ENCODE measurements around the gene KIAA0825.

The KIAA0825 gene

GRCh38 chr5:94309141-94309540, 309.3 kb downstream of the KIAA0825 start:
- no peak for DNase-seq

- DNase-seq, result no peak
Observed at GRCh38 chr5:94308442-94308841, 310.0 kb downstream of the KIAA0825 start.

DNA sequence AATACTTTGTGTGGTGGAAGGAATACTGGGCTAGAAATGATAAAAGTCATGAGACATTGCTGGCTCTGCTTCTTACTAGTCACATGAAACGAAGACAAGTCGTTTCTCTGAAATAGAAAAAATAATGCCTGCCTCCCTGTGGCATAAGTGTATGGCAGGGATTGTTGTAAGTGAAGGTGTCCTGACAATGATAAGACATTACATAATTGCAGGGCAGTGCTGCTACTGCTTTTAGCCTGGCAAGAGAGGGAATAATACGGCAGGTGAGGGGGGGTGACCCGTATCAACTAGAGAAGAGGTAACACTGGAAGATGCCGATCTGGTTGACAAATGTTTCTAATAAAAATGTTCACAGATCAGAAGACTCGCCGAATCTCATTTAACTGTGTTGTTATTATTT, 314.3 kb downstream of the KIAA0825 start:
- no peak for DNase-seq

GRCh38 chr5:94288937-94289336, 329.5 kb downstream of the KIAA0825 start:
- no peak for DNase-seq

- DNase-seq, result no peak
Observed at GRCh38 chr5:94285984-94286383, 332.4 kb downstream of the KIAA0825 start.

DNA sequence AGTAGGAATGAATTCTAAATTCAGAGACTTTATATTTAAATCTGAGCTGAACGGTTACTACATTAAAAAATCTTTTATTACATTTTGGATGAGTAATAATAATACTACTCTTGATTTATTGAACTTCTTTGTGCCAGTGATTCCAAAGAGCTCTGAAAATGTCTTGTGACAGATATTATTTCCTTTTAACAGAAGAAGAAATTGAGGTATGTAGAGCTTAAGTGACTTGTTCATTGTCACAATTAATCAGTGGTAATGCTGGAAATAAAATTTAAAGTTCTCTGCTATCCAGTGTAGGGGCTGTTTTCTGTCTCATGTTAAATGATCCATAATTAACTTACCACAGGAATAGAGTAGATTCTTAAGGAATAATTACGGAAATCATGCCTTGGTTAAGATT, 335.3 kb downstream of the KIAA0825 start:
- no peak for DNase-seq

DNA sequence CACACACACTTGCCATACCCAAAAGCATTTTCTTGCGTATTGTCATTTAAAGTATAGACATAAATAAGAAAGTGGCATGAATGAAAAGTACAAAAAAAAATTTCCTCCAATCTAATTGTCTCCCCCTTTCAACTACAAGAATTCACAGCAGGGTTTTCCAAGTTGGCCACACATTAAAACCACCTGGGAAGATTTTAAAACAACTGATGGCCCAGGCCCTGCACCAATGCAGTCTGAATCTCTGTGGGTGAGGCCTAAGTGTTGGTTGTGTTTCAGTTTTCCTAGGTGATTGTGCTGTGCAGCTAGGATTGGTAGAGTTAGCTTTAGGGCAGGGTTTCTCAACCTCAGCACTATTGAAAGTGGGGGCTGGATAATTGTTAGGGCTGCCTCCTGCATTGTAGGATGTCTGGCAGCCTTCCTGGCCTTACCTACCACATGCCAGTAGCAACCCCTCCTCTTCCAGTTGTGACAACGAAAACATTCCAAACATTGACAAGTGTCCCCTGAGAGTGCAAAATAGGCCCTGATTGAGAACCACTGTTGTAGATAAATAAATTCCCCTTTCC, 337.1 kb downstream of the KIAA0825 start:
- DNase-seq, result no peak

- DNase-seq, result no peak
Observed at GRCh38 chr5:94276751-94277150, 341.7 kb downstream of the KIAA0825 start.

DNA sequence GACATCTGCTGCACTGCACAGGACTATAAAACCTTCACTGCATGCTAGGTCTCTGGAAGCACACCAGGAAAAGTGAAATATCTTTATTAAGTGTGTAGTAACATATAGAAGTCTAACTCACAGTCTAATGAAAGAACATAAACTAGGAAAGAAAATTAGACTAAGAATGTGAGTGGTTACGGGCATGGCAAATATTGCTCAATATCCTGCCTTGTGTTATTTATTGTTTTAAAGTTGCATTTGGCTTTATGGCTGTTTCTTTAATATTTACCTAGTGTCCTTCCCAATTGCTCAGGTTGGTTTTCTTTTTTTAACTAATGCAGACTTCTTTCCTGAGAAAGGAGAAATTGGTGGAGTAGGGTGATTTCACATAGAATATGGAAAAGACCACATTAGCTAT, 342.4 kb downstream of the KIAA0825 start:
- no peak for DNase-seq

GRCh38 chr5:94274707-94275106, 343.7 kb downstream of the KIAA0825 start:
- no peak for DNase-seq

DNA sequence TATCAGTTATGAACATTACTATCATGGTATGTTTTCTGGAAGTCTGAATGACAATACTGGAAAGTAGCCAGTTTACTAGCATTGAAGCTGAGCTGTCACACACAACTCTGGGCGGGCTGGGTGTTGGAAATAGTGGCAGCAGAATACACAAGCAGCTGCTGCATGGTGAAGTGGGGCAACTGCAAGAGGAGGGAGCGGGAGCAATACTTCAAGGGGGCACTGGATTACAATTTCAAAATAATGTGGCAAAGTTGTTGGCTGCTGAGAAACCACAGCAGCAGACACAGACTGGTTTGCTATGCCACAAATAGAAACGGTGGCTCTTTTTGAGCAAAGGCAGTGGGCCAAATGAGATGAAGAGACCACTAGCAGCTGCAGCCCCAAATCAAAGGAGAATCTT, 350.2 kb downstream of the KIAA0825 start:
- no peak for DNase-seq

DNA sequence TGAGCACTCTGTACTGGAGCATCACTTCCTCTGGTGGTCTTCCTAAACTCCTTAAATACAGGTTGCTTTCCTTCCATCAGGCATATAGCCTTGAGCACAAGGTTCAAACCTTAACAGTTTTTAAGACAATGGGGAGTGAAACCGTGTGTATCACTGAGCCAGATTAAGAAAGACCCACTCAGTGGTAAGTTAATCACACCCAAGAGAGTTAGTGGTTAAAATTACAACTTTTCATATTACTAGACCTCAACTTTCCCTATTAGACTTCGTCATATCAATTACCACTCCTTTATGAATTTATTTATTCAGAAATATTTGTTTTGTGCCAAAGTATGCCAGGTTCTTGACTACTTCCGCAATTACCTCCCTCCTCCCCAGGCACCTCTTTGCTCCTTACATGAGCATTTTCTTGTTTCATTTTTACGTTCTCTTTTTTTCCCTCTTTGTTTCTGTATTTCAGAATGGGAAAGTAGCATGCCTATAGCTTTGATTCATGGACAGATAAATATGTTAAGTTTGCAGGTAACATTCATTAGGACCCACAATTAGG, 351.0 kb downstream of the KIAA0825 start:
- DNase-seq, result no peak

- DNase-seq, result no peak
Observed at GRCh38 chr5:94266170-94266569, 352.2 kb downstream of the KIAA0825 start.

DNA sequence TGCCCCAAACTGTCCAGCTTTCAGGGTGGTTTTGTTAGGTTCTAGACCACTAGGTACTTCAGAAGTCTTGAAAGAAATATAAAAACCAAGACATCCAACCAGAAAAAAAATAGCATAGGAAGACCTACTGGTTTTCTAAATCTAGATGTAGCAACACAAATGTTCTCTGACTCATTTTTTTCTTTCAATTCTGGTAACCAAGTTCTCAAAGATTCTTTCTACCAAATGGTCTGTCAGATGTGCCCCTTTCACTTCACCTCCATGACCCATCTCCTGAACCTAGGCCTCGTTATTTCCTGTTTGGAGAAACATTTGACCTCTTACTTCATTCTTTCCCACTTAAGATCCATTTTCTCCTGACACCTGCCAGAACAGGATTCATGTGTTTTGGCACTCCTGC, 355.3 kb downstream of the KIAA0825 start:
- no peak for DNase-seq

- no peak for DNase-seq
Observed at GRCh38 chr5:94260096-94260495, 358.3 kb downstream of the KIAA0825 start.

GRCh38 chr5:94254214-94254613, 364.2 kb downstream of the KIAA0825 start:
- no peak for DNase-seq

DNA sequence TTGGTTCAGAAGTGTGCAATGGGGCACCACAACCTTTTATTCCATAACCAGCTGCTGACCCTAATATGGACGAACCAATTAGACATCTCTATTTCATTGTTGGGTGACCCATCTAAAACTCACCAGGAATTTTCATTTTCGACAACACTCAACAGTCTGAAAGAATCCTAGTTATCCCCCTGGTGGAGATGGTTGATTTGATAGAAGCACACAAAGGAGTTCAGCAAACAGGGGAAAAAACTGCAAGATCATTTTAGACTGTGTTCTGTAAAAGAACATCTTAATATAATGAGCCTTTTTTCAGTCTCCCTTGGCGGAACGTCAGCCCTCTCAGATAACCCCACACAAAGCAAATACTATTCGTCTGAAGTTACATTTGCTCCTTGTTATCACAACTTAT, 367.4 kb downstream of the KIAA0825 start:
- no peak for DNase-seq

- DNase-seq, result no peak
Observed at GRCh38 chr5:94249430-94249829, 369.0 kb downstream of the KIAA0825 start.

- no peak for DNase-seq
Observed at GRCh38 chr5:94248175-94248875, 370.1 kb downstream of the KIAA0825 start.

DNA sequence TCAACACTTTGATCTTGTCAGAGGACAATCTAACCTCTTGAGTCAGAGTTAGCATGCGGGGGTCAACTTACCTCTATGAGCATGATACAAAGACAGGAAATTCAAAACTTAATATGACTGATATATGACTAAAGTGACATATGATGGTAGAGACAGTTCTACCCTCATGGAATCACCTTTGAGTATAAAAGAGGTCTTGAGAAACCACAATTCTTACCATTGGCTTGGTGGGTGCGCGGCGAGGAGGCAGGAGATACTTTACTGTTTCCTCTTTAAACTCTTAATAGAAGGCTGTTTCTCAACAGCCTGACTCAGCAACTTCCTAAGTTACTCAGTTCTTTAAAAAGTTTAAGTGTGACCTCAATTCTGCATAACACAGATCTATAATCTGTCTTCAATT, 372.8 kb downstream of the KIAA0825 start:
- DNase-seq, result no peak

DNA sequence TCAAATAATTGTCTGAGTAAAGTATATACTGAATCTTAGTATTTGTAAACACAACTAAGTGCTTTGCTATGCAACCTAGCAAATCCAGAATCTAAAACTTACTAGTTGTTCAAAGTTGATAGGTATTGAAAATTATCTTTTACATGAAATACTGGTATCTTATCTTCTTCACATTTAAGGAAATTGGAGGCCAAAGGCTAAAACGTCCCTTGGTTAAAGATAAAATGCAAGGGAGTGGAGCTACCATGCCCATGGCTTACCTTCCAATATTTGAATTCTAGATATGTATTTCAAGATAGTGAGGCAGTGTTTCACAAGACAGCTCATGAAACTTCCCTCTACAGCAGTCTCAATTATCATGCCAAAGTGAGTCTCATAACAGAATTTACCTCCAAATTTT, 373.5 kb downstream of the KIAA0825 start:
- no peak for DNase-seq

DNA sequence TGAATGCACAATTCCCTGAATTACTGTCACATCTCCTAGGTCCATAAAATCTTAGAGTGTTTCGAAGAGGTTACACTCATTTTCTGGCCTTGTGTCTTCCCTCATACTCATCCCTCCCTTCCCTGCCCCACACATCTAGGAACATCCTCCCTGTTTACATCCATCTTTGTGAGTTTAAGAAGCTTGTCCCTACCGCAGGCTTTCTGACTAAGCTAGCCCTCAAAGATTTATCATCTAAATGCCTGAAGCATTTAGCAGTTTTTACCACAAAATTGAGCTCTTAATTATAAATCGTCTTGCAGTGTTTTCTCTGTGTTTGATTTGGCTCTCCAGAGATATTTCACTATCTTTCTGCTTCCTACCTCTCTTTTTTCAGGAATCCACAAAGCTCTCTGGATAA, 374.8 kb downstream of the KIAA0825 start:
- DNase-seq, result no peak

GRCh38 chr5:94240993-94241651, 377.3 kb downstream of the KIAA0825 start:
- peak; percentile 35 for DNase-seq

- DNase-seq, result no peak
Observed at GRCh38 chr5:94240596-94240992, 377.8 kb downstream of the KIAA0825 start.

Measured in right hindlimb (tissue), 1 donor.